HG02884 (cell line): ENCODE data around the gene BPHL.
"Not testable (repeated sequence)": the region's sequence is repeated elsewhere in the genome, so short reads cannot be mapped to it uniquely, and the experiment has no call there.

Source experiments
- ATAC-seq: cut with Tn5 transposase; IDR thresholded peaks from one replicate; pipeline ENCODE4 v1.9.1; 2021; ENCODE audit warnings: mild to moderate bottlenecking, moderate library complexity; ENCODE audit not compliant: unreplicated experiment

The BPHL gene

GRCh38 chr6:3176562-3177355 lies 58.2 kb downstream of the BPHL start:
- ATAC-seq, result no peak

GRCh38 chr6:3178666-3179065 lies 60.2 kb downstream of the BPHL start:
- not testable (repeated sequence) for ATAC-seq

DNA sequence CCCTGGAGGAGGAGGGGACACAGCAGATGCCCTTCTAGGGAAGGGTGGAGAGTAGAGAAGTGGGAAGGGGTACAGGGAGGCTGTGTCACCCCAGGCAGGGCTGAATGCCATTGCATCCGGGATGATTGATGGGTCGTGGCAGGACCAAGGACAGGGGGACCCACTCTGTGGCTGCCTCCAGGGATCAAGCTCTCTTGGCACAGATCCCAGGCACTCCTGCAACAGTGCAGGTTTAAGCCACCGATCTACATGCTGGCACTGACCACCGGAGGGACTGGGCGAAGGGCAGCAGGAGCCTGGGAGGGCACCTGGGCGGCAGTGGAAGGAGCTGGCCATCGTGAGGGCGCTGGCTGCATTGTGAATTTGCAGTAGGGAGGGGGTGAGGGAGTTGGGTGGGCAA lies 61.4 kb downstream of the BPHL start:
- ATAC-seq, result not testable (repeated sequence)

DNA sequence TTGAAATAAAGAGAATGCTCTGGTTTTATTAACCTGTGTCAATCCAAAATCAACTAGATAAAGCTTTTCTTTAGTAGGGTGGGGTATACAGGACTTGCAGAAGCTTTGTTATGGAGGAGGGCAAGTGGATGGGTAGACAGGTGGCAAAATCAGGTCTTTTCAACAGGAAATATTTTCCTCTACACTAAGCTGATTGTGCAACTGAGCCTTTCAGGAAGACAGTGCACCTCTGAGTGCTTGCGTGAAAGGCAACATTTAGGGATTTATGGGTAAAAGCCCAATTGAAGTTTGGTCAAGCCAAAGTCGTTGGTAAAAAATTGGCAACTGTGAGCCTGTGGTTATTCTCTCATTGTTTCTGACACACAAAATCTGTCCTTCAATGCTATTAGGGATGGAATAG lies 62.6 kb downstream of the BPHL start:
- no peak for ATAC-seq

- no peak for ATAC-seq
Observed at GRCh38 chr6:3183066-3183465, 64.6 kb downstream of the BPHL start.

- ATAC-seq, result no peak
Observed at GRCh38 chr6:3186974-3187382, 68.5 kb downstream of the BPHL start.

DNA sequence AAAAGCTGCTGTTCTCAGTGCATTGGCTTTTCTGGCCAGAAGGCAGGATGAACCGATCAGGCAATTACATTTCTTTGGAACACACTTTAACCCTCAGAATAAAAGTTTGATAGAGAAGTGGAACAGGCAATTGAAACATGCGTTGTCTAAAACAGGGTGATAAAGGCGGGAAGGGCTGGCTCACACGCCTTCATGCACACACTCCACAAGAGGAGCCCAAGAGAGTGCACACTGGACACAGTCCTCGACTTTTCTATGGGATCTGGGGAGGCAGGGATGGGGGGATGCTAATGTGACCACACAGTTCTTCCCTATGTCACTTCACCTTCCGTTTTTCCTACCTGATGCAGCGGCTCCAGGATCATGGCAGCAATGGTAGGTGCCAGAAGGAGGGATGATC lies 69.8 kb downstream of the BPHL start:
- ATAC-seq, result no peak

DNA sequence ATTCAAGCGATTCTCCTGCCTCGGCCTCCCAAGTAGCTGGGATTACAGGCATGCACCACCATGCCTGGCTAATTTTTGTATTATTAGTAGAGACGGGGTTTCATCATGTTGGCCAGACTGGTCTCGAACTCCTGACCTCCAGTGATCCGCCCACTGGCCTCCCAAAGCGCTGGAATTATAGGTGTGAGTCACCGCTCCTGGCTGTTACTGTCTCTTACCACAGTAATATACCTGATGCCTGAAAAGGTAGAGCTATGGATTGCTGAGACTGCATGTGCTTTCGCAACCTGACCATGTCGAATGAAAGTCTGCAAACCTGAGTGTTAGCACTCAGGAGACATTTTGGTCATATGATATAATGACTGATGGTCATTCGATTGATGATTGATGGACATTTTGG lies 70.7 kb downstream of the BPHL start:
- ATAC-seq, result not testable (repeated sequence)

GRCh38 chr6:3190056-3190455 lies 71.5 kb downstream of the BPHL start:
- ATAC-seq, result no peak

- no peak for ATAC-seq
Observed at GRCh38 chr6:3190779-3191178, 72.3 kb downstream of the BPHL start.

GRCh38 chr6:3193102-3193849 lies 74.8 kb downstream of the BPHL start:
- ATAC-seq, result no peak

GRCh38 chr6:3194535-3195419 lies 76.3 kb downstream of the BPHL start:
- ATAC-seq, result no peak

GRCh38 chr6:3195420-3195694 lies 76.8 kb downstream of the BPHL start:
- no peak for ATAC-seq

DNA sequence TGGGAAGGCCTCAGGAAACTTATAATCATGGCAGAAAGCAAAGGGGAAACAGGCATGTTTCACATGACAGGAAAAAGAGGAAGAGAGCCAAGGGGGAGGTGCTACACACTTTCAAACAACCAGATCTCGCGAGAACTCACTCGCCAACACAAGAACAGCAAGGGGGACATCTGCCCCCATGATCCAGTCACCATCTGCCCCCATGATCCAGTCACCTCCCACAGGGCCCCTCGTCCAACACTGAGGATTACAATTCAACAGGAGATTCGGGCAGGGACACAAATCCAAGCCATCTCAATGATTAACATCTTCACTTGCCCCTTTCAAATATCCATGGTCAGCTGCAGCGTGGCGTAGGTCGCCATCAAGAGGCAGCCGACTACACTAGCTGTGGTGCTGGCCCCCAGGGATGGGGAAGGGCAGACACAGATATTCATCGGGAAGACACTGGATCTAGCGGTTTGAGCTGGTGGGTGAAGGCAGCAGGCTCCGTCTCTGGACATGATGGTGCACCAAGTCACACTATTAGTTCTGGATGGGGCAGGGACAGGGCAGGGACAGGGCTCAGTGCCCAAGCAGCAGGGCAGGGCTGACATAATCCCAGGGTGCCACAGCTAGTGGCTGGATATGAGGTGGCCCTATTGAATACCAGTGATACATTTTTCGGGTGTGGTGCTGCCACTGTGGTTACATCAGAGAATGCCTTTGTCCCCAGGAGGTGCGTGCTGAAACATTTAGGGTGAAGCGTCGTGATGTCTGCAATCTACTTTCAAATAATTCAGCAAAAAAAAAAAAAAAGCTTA lies 77.4 kb downstream of the BPHL start:
- no peak for ATAC-seq

GRCh38 chr6:3196770-3197169 lies 78.3 kb downstream of the BPHL start:
- ATAC-seq, result no peak

DNA sequence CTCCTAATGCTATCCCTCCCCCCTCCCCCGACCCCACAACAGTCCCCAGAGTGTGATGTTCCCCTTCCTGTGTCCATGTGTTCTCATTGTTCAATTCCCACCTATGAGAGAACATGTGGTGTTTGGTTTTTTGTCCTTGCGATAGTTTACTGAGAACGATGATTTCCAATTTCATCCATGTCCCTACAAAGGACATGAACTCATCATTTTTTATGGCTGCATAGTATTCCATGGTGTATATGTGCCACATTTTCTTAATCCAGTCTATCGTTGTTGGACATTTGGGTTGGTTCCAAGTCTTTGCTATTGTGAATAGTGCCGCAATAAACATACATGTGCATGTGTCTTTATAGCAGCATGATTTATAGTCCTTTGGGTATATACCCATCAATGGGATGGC lies 79.2 kb downstream of the BPHL start:
- ATAC-seq, result not testable (repeated sequence)

- ATAC-seq, result no peak
Observed at GRCh38 chr6:3199382-3199781, 80.9 kb downstream of the BPHL start.

DNA sequence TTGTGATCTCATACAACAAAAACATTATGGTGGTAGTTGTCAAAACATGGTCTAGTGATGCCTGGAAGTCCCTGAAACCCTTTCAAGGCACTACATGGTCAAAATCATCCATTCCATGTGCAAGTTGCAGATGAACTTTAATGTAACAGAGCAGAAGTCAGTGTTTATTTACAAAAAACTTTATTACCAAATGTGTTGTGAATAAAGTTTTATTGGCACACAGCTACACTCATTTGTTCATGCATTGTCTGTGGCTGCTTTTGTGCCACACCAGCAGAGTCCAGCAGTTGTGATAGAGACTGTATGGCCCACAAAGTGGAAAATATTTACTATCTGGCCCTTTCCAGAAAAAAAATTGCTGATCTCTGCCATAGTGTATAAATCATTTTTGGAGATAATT lies 82.2 kb downstream of the BPHL start:
- no peak for ATAC-seq

- ATAC-seq, result no peak
Observed at GRCh38 chr6:3201388-3201787, 82.9 kb downstream of the BPHL start.
